HEK293 (cell line): ENCODE results near the gene ALG5.

ENCODE experiments used
- CTCF ChIA-PET: fragments of 350-600 bp; formaldehyde crosslinking; extraction: SDS; loops from one replicate; lab custom pipeline; 2021; ENCODE audit warnings: antibody characterized with exemption; lab: Yijun Ruan, JAX
- POLR2A ChIA-PET: fragments of 300-600 bp; formaldehyde crosslinking; extraction: SDS; loops from one replicate; lab custom pipeline; 2020; ENCODE audit warnings: antibody characterized with exemption, inconsistent platforms; lab: Yijun Ruan, JAX
- H3K27ac ChIP-seq: fragments of 200-500 bp; sonication (Bioruptor generic); 2 replicates; pipeline ENCODE4 v1.5.1; 2014; ENCODE audit warnings: low read depth, low read length, control low read depth, inconsistent platforms; ENCODE audit errors: extremely low read depth
- H3K36me3 ChIP-seq, 2 experiments: fragments of 200-500 bp in 1 of 2; sonication (Bioruptor generic) in 1 of 2; 1 replicate in 1 of 2; 2 replicates in 1 of 2; pipeline ENCODE4 v1.5.1; 2014 to 2017; ENCODE audit warnings: inconsistent platforms in 2 of 2, low read length in 2 of 2; ENCODE audit not compliant: control insufficient read depth in 2 of 2, insufficient read depth in 1 of 2
- H3K4me1 ChIP-seq: fragments of 200-500 bp; sonication (Bioruptor generic); 2 replicates; pipeline ENCODE4 v1.5.1; 2014; ENCODE audit warnings: mild to moderate bottlenecking, low read length, inconsistent platforms; ENCODE audit not compliant: control insufficient read depth, insufficient read depth
- H3K4me3 ChIP-seq: 2 replicates; pipeline ENCODE4 v1.5.1; 2011; ENCODE audit warnings: low read depth, mild to moderate bottlenecking, control low read depth, low read length, moderate library complexity
- H3K9me3 ChIP-seq: fragments of 200-500 bp; sonication (Bioruptor generic); 2 replicates; pipeline ENCODE4 v1.5.1; 2014; ENCODE audit warnings: low read depth, low read length, inconsistent platforms; ENCODE audit not compliant: control insufficient read depth, insufficient read depth
- IKZF3 ChIP-seq: fragments of 450-650 bp; IDR thresholded peaks from 2 replicates; pipeline ENCODE4 v1.5.0; 2018; ENCODE audit warnings: missing biosample characterization, mild to moderate bottlenecking, missing genetic modification characterization, moderate library complexity
- KLF10 ChIP-seq: fragments of 450-650 bp; IDR thresholded peaks from 2 replicates; pipeline ENCODE4 v1.5.1; 2018; ENCODE audit warnings: missing biosample characterization, mild to moderate bottlenecking, missing genetic modification characterization
- KLF8 ChIP-seq: fragments of 450-650 bp; formaldehyde crosslinking; IDR thresholded peaks from 2 replicates; pipeline ENCODE4 v1.5.1; 2016; ENCODE audit warnings: missing biosample characterization, missing genetic modification characterization
- KLF9 ChIP-seq: fragments of 450-650 bp; formaldehyde crosslinking; IDR thresholded peaks from 2 replicates; pipeline ENCODE4 v1.5.1; 2016; ENCODE audit warnings: missing biosample characterization, missing genetic modification characterization, low read depth
- PRDM1 ChIP-seq: fragments of 450-650 bp; formaldehyde crosslinking; IDR thresholded peaks from 2 replicates; pipeline ENCODE4; 2016; ENCODE audit warnings: missing biosample characterization, missing genetic modification characterization
- SP2 ChIP-seq: fragments of 450-650 bp; formaldehyde crosslinking; IDR thresholded peaks from 2 replicates; pipeline ENCODE4 v1.5.1; 2016; ENCODE audit warnings: missing biosample characterization, missing genetic modification characterization
- SP3 ChIP-seq: fragments of 450-650 bp; formaldehyde crosslinking; IDR thresholded peaks from 2 replicates; pipeline ENCODE4 v1.5.1; 2016; ENCODE audit warnings: missing biosample characterization, missing genetic modification characterization
- YY1 ChIP-seq: fragments of 450-650 bp; formaldehyde crosslinking; IDR thresholded peaks from 2 replicates; pipeline ENCODE4 v1.5.1; 2018; ENCODE audit warnings: missing biosample characterization, missing genetic modification characterization
- ZBTB1 ChIP-seq: fragments of 450-650 bp; formaldehyde crosslinking; IDR thresholded peaks from 2 replicates; pipeline ENCODE4 v1.5.1; 2016; ENCODE audit warnings: missing biosample characterization, missing genetic modification characterization
- ZBTB8A ChIP-seq: fragments of 450-650 bp; formaldehyde crosslinking; IDR thresholded peaks from 2 replicates; pipeline ENCODE4 v1.5.1; 2016; ENCODE audit warnings: missing biosample characterization, missing genetic modification characterization
- ZNF121 ChIP-seq: fragments of 450-650 bp; formaldehyde crosslinking; IDR thresholded peaks from 2 replicates; pipeline ENCODE4 v1.5.1; 2016; ENCODE audit warnings: missing biosample characterization, missing genetic modification characterization
- ZNF132 ChIP-seq: fragments of 450-650 bp; formaldehyde crosslinking; IDR thresholded peaks from 2 replicates; pipeline ENCODE4 v1.5.1; 2017; ENCODE audit warnings: missing biosample characterization, missing genetic modification characterization, borderline replicate concordance
- ZNF184 ChIP-seq: fragments of 450-650 bp; IDR thresholded peaks from 2 replicates; pipeline ENCODE4 v1.5.1; 2018; ENCODE audit warnings: missing biosample characterization, mild to moderate bottlenecking, missing genetic modification characterization
- ZNF548 ChIP-seq: fragments of 450-650 bp; formaldehyde crosslinking; IDR thresholded peaks from 2 replicates; pipeline ENCODE4 v1.5.1; 2016; ENCODE audit warnings: missing biosample characterization, missing genetic modification characterization
- ZNF549 ChIP-seq: fragments of 450-650 bp; IDR thresholded peaks from 2 replicates; pipeline ENCODE4 v1.5.1; 2018; ENCODE audit warnings: missing biosample characterization, missing genetic modification characterization, mild to moderate bottlenecking, inconsistent platforms, moderate library complexity
- ZNF561 ChIP-seq: fragments of 450-650 bp; IDR thresholded peaks from 2 replicates; pipeline ENCODE4 v1.5.1; 2018; ENCODE audit warnings: missing biosample characterization, missing genetic modification characterization, borderline replicate concordance
- ZNF660 ChIP-seq: fragments of 450-650 bp; IDR thresholded peaks from 2 replicates; pipeline ENCODE4 v1.5.1; 2018; ENCODE audit warnings: missing biosample characterization, mild to moderate bottlenecking, missing genetic modification characterization
- ZNF677 ChIP-seq: fragments of 450-650 bp; IDR thresholded peaks from 2 replicates; pipeline ENCODE4 v1.5.0; 2018; ENCODE audit warnings: missing biosample characterization, mild to moderate bottlenecking, missing genetic modification characterization, moderate library complexity
- TF ChIP-seq, protein P1 (sequence below): fragments of 450-650 bp; IDR thresholded peaks from 2 replicates; pipeline ENCODE4 v1.5.1; 2018; ENCODE audit warnings: missing biosample characterization, mild to moderate bottlenecking, missing genetic modification characterization
- TF ChIP-seq, protein P2 (sequence below): fragments of 450-650 bp; formaldehyde crosslinking; optimal IDR thresholded peaks from 2 replicates; pipeline ENCODE3; 2016; ENCODE audit warnings: missing biosample characterization, mild to moderate bottlenecking, missing genetic modification characterization
- TF ChIP-seq, protein P3 (sequence below): fragments of 450-650 bp; formaldehyde crosslinking; IDR thresholded peaks from 2 replicates; pipeline ENCODE4 v1.5.1; 2017; ENCODE audit warnings: missing biosample characterization, mild to moderate bottlenecking, missing genetic modification characterization, moderate library complexity
- TF ChIP-seq, protein P4 (sequence below): sonication (generic); formaldehyde crosslinking; IDR thresholded peaks from 2 replicates; pipeline ENCODE4 v1.8.1; 2022; ENCODE audit warnings: mild to moderate bottlenecking, moderate library complexity, missing genetic modification reagents
- TF ChIP-seq, protein P5 (sequence below): fragments of 450-650 bp; formaldehyde crosslinking; conservative IDR thresholded peaks from 2 replicates; pipeline ENCODE4 v1.5.1; 2016; ENCODE audit warnings: low read depth, missing biosample characterization, missing genetic modification characterization
- TF ChIP-seq, protein P6 (sequence below): fragments of 450-650 bp; formaldehyde crosslinking; IDR thresholded peaks from 2 replicates; pipeline ENCODE4 v1.5.1; 2016; ENCODE audit warnings: missing biosample characterization, missing genetic modification characterization

Gene ALG5, protein sequence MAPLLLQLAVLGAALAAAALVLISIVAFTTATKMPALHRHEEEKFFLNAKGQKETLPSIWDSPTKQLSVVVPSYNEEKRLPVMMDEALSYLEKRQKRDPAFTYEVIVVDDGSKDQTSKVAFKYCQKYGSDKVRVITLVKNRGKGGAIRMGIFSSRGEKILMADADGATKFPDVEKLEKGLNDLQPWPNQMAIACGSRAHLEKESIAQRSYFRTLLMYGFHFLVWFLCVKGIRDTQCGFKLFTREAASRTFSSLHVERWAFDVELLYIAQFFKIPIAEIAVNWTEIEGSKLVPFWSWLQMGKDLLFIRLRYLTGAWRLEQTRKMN

DNA sequence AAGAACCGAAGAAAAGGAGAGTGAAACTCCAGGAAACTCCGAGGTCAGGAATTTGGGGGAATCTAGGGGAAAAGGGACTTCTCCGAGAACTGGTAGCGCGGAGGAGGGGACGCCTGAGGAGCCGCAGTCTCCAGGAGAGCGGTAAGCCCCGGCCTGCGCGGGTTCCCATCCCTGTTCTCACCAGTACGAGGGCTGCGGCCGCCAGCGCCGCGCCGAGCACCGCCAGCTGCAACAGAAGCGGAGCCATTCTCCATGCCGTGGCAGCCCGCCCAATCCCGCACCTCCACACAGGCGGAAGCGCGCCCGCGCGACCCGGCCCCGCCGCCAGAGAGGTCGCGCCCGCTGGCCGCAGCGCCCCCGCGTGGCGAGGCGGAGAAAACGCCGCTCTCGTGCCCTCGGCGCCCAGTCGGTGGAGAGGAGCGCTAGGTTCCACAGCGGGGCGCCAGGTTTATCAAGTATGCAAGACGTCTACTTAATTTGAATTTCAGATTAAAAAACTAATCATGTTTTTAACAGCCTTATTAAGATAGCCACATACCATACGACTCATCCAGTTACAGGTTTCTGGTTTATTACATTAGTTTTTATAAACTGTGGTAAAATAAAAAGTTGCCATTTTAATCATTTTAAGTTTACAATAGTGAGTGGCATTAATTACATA lies at the start of gene ALG5:
TSS of gene ALG5 (minus strand) at position 287 of the 661 bp plus-strand sequence. CDS start at position 247, 40 bp downstream.
- Histone ChIP-seq H3K36me3 (peaks cover 6 to 32% of the 10 kb centered on the region in 2 experiments; a peak in 2 of 3 replicates), H3K9me3 (no peaks in the 10 kb centered on the region), H3K4me3 (peak within 1 kb of the TSS; percentile 94), H3K27ac (peak within 1 kb of the TSS; percentile 91), H3K4me1 (peaks cover 5% of the 10 kb centered on the region)
- CTCF ChIA-PET: interaction anchor here (0.6 to 1.2 kb wide), 3 partner anchors 9 to 726 kb away, joined by 4 read pairs; no protein-coding TSS in a partner anchor
- POLR2A ChIA-PET: interaction anchor here (1.2 kb wide), 1 partner anchor 80 kb away, joined by 9 read pairs; the partner anchor contains the start of gene SMAD9
- TF ChIP-seq ZBTB8A (tag by site-specific recombination): peak; percentile 44; the same call in 1 of the 2 replicates
- TF ChIP-seq KLF8: no peak
- 0 out of 2 replicates have a peak, but pooled peaks have one; percentile 19 for TF ChIP-seq ZBTB1
- 0 out of 2 replicates have a peak, but pooled peaks have one; percentile 65 for TF ChIP-seq KLF10
- TF ChIP-seq YY1: peak; percentile 77; the same call in 1 of the 2 replicates
- TF ChIP-seq, protein P1, sequence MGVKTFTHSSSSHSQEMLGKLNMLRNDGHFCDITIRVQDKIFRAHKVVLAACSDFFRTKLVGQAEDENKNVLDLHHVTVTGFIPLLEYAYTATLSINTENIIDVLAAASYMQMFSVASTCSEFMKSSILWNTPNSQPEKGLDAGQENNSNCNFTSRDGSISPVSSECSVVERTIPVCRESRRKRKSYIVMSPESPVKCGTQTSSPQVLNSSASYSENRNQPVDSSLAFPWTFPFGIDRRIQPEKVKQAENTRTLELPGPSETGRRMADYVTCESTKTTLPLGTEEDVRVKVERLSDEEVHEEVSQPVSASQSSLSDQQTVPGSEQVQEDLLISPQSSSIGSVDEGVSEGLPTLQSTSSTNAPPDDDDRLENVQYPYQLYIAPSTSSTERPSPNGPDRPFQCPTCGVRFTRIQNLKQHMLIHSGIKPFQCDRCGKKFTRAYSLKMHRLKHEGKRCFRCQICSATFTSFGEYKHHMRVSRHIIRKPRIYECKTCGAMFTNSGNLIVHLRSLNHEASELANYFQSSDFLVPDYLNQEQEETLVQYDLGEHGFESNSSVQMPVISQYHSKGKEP: peak; percentile 77
- peak; percentile 98 for TF ChIP-seq ZNF660 (tag by site-specific recombination)
- peak; percentile 69 for TF ChIP-seq PRDM1
- peak; percentile 66; the same call in 1 of the 2 replicates for TF ChIP-seq IKZF3 (tag by site-specific recombination)
- TF ChIP-seq ZNF548 (tag by site-specific recombination): no peak
- TF ChIP-seq, protein P2, sequence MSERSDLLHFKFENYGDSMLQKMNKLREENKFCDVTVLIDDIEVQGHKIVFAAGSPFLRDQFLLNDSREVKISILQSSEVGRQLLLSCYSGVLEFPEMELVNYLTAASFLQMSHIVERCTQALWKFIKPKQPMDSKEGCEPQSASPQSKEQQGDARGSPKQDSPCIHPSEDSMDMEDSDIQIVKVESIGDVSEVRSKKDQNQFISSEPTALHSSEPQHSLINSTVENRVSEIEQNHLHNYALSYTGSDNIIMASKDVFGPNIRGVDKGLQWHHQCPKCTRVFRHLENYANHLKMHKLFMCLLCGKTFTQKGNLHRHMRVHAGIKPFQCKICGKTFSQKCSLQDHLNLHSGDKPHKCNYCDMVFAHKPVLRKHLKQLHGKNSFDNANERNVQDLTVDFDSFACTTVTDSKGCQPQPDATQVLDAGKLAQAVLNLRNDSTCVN (tag by site-specific recombination): peak; percentile 84
- TF ChIP-seq SP2: peak; percentile 43
- TF ChIP-seq, protein P3, sequence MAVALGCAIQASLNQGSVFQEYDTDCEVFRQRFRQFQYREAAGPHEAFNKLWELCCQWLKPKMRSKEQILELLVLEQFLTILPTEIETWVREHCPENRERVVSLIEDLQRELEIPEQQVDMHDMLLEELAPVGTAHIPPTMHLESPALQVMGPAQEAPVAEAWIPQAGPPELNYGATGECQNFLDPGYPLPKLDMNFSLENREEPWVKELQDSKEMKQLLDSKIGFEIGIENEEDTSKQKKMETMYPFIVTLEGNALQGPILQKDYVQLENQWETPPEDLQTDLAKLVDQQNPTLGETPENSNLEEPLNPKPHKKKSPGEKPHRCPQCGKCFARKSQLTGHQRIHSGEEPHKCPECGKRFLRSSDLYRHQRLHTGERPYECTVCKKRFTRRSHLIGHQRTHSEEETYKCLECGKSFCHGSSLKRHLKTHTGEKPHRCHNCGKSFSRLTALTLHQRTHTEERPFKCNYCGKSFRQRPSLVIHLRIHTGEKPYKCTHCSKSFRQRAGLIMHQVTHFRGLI: peak; percentile 72; the same call in 1 of the 2 replicates
- TF ChIP-seq ZNF549 (tag by site-specific recombination): no peak
- no peak for TF ChIP-seq SP3 (tag by site-specific recombination)
- no peak for TF ChIP-seq ZNF132 (tag by site-specific recombination)
- TF ChIP-seq, protein P4, sequence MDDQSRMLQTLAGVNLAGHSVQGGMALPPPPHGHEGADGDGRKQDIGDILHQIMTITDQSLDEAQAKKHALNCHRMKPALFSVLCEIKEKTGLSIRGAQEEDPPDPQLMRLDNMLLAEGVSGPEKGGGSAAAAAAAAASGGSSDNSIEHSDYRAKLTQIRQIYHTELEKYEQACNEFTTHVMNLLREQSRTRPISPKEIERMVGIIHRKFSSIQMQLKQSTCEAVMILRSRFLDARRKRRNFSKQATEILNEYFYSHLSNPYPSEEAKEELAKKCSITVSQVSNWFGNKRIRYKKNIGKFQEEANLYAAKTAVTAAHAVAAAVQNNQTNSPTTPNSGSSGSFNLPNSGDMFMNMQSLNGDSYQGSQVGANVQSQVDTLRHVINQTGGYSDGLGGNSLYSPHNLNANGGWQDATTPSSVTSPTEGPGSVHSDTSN (CRISPR knock-in tag): 0 out of 2 replicates have a peak, but pooled peaks have one; percentile 63
- peak; percentile 14; the same call in 1 of the 2 replicates for TF ChIP-seq ZNF677 (tag by site-specific recombination)
- 0 out of 2 replicates have a peak, but pooled peaks have one; percentile 22 for TF ChIP-seq KLF9
- TF ChIP-seq, protein P5, sequence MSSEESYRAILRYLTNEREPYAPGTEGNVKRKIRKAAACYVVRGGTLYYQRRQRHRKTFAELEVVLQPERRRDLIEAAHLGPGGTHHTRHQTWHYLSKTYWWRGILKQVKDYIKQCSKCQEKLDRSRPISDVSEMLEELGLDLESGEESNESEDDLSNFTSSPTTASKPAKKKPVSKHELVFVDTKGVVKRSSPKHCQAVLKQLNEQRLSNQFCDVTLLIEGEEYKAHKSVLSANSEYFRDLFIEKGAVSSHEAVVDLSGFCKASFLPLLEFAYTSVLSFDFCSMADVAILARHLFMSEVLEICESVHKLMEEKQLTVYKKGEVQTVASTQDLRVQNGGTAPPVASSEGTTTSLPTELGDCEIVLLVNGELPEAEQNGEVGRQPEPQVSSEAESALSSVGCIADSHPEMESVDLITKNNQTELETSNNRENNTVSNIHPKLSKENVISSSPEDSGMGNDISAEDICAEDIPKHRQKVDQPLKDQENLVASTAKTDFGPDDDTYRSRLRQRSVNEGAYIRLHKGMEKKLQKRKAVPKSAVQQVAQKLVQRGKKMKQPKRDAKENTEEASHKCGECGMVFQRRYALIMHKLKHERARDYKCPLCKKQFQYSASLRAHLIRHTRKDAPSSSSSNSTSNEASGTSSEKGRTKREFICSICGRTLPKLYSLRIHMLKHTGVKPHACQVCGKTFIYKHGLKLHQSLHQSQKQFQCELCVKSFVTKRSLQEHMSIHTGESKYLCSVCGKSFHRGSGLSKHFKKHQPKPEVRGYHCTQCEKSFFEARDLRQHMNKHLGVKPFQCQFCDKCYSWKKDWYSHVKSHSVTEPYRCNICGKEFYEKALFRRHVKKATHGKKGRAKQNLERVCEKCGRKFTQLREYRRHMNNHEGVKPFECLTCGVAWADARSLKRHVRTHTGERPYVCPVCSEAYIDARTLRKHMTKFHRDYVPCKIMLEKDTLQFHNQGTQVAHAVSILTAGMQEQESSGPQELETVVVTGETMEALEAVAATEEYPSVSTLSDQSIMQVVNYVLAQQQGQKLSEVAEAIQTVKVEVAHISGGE (tag by site-specific recombination): peak; percentile 44; the same call in 1 of the 2 replicates
- peak; percentile 96; the same call in 1 of the 2 replicates for TF ChIP-seq ZNF561 (tag by site-specific recombination)
- TF ChIP-seq ZNF121 (tag by site-specific recombination): no peak
- TF ChIP-seq, protein P6, sequence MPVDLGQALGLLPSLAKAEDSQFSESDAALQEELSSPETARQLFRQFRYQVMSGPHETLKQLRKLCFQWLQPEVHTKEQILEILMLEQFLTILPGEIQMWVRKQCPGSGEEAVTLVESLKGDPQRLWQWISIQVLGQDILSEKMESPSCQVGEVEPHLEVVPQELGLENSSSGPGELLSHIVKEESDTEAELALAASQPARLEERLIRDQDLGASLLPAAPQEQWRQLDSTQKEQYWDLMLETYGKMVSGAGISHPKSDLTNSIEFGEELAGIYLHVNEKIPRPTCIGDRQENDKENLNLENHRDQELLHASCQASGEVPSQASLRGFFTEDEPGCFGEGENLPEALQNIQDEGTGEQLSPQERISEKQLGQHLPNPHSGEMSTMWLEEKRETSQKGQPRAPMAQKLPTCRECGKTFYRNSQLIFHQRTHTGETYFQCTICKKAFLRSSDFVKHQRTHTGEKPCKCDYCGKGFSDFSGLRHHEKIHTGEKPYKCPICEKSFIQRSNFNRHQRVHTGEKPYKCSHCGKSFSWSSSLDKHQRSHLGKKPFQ: peak; percentile 52
- TF ChIP-seq ZNF184 (tag by site-specific recombination): peak; percentile 68
